ENCODE data around the gene VASN.
"Not testable (repeated sequence)": the region's sequence is repeated elsewhere in the genome, so short reads cannot be mapped to it uniquely, and the experiment has no call there.

Gene VASN

GRCh38 chr16:4383591-4384444 lies 12.2 kb downstream of the VASN start:
- DNase-seq (ENCODE audit: low read depth in 1 of 2, low spot score in 1 of 2): no peak

DNA sequence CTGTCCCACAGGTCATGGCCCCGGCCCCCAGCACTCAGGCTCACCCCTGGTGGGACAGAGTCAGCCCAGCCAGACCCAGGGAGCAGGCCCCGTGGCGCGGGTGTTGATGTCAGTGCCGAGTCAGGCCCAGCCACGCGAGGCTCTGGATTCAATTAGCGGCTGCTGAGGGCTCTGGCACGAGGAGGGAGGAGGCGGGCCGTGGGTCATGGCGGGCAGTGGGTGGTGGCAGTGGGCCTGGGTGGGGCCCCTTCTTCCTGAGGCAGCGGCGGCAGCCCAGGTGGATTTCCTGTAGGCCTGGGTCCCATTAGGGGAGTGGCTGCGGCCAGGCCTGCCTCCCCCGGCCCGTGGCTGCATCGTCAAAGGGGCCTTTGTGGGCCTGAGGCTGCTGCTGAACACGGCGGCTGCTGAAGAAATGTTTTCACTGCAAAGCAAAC lies 12.9 kb downstream of the VASN start:
- DNase-seq (ENCODE audit: low read depth in 1 of 2, low spot score in 1 of 2): no peak

DNA sequence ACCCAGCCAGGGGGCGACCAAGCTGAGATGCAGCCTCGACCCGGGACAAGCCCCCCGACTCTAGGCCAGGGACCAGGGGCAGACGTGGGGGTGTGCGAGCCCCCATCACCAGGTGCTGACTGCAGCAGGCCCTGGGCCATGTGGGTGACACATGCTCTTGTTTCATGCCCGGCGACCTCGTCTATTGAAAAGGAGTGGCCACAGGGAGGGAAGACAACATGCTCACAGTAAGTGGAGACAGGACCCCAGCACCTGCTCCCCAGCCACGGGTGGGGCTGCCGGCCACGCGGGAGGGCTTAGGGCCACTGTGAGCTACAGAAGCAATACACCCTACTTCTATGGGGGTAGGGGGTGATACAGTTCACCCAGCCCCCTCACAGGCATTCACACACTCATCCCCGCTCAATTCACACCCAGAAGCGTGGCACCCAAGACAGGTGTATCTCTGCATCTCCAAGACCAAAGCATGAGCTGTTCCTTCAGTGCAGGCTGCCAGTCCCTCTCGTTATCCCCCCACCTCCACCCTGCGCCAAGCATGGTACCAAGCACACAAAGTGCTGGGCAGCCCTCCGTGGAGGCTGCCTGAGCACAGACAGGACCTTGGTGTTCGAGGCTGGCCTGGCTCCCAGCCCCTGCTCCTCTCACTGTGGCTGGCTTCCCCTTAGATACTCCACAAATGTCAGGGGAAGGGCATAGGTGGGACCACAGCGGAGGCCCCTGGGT lies 13.6 kb downstream of the VASN start:
- no peak for DNase-seq (ENCODE audit: low read depth in 1 of 2, low spot score in 1 of 2)

GRCh38 chr16:4385789-4386450 lies 14.3 kb downstream of the VASN start:
- DNase-seq (ENCODE audit: low read depth in 1 of 2, low spot score in 1 of 2): no peak

DNA sequence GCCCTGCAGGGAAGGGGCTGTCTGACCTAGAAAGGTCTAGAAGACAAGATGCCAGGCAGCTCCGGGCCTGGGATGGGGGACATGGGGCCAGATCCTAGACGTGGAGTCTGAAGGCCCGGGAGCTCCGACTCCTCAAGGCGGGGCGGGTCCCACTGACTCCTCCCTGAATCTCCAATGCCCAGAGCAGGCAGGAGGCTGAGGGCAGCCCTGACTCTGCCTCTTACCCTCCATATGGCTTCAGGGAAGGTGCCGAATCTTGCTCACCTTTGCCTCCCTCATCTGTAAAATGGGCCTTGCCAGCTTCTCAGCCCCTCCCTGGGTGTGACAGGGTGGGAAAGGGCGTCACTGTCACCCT lies 14.8 kb downstream of the VASN start:
- DNase-seq (ENCODE audit: low read depth in 1 of 2, low spot score in 1 of 2): no peak

- no peak for DNase-seq (ENCODE audit: low read depth in 1 of 2, low spot score in 1 of 2)
Observed at GRCh38 chr16:4386951-4387565, 15.4 kb downstream of the VASN start.

- no peak for DNase-seq (ENCODE audit: low read depth in 1 of 2, low spot score in 1 of 2)
Observed at GRCh38 chr16:4387781-4388180, 16.1 kb downstream of the VASN start.

DNA sequence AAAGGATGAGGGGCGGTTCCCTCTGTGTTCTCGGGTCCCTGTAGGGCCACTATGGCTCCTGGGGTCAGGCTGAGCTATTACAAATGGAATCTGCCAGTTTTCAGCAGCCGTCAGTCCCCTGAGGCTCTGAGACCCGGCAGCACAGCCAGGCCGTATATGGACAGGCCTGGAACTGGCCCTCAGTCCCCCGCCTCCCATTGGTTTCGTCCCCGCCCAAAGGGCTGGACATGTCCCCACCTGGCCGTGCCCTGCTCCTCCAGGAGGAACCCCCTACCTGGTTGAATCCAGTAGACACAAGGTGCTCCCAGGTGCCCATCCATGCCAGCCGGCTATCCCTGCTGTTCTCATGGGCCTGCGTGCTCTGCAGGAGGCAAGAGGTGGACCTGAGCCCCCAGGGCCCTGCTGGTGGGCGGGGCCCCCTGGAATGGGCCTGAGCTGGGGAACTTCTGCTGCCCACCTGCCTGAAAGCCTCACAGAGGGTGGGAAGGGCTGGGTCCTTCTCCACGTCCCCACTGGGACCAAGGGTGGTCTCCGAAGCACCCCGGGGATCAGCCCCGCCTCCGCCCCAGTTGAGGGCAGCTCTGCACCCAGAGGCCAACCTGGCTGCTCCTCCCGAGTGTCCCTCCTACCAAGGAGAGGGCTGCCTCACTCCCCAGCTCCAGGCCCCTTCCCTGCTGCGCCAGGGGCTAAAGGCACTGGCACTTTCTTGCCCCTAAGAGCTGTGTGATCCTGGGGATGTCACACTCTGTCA lies 16.8 kb downstream of the VASN start:
- no peak for DNase-seq (ENCODE audit: low read depth in 1 of 2, low spot score in 1 of 2)

DNA sequence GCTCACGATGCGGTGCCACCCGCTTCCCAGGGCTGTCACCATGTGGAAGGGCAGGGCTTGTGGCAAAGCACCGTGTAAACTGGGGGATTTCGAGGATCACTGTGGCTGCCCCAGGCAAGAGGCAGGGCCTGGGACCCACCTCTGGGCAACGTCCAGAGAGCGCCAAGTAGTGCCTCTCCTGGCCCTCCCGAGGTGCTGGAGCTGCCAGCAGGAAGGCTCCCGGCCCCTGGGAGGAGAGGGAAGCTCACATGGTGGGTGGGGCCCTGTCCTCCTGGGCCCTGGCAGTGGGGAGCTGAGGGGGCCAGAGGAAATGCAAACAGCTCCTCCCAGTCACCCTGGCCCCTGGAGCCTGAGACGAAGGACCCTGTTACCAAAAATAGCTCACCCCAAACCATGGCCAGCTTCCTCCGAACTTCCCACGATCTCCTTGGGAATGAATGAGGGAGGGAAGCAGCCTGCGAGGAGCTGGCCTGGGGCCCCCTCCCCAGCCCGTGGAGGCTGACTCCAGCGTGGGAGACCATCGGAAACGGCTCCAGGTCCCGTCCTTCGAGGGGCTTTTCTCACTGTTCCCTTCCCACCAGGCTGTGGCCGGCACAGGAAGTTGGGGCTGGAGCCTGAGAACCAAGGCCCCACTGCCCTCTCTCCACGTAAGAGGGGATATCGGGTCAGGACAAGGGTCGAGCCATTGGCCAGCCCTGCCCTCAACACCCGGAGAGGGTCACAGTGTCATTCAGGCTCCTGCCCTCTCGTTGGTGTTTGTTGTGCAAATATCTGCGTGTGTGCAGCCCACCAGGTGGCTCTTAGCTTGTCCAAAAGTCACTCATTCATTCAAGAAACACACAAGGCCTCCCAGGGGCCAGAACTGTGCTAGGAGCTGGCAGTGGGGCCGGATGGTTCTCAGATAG lies 17.7 kb downstream of the VASN start:
- no peak for DNase-seq (ENCODE audit: low read depth in 1 of 2, low spot score in 1 of 2)

DNA sequence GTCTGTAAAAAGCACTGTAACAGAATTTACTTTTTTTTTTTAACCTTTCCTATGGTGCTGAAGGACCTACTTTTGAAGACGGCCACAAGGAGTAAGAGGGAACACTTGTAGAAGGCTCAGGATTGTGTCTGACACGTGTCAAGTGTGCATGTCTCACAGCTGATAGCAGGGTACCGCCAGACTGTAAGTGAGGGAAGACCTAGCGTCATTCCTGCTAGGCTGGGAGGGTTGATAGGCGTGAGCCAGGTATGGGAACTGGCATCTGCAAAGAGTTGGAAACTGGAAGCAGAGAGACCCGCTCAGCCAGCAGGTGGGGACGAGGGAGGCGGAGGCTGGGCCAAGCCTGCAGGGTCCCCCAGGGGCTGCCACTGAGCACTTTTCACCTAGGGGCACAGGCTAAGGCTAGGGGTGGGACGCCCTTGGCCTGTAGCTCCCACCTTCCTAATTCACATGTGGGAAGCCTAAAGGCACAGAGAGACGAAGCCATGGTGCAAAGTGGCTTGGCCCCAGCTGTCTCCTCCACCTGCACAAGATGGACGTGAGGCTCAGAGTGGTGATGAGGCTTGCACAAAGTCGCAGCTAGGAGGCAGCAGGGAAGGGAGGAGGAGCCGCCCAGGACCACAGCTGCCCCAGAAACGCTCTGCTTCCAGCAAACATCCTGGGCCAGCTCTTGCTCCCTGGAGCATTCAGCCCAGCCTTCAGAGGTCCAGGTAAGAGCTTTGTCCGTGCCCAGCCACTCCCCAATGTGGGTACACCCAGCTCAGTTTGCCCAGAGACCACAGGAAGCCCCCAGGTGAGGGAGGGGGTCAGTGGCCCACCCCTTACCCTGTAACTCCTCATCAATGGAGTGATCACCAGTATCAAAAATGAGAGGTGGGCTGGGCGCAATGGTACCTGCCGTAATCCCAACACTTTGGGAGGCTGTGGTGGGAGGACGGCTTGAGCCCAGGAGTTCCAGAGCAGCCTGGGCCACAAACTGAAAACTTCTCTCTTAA lies 18.9 kb downstream of the VASN start:
- no peak for DNase-seq (ENCODE audit: low read depth in 1 of 2, low spot score in 1 of 2)

DNA sequence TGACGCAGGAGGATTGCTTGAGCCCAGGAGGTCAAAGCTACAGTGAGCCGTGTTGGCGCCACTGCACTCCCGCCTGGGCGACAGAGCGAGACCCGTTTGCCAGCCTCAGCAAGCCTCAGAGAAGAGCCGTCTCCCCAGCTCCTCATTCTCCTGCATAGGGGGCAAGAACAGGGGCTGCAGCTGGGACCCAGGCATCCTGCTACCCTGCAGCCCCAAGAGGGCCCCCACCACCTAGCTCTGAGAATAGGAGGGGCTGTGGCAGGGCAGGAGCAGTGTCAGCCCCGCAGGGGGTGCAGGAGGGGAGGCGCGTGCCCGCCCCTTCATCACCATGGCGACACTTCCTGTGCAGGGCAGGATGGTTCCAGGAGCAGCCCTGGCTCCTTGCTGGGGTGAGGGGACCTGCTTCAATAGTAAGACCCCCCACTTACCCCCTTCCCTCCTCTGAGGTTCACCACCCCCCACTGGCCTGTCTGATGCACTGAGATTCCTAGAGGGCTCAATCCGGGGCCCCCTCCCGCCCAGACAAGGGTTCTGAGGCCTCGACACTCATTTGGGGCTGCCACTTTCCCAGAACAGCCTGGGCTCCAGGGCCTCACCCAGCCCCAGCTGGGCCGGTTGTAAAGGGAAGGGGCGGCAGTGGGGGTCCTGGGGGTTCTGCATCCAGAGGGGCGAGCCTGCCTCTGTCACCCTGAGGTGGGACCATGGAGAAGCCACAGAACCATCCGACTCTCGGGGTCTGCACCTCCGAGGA lies 20.2 kb downstream of the VASN start:
- DNase-seq (ENCODE audit: low read depth in 1 of 2, low spot score in 1 of 2): no peak

DNA sequence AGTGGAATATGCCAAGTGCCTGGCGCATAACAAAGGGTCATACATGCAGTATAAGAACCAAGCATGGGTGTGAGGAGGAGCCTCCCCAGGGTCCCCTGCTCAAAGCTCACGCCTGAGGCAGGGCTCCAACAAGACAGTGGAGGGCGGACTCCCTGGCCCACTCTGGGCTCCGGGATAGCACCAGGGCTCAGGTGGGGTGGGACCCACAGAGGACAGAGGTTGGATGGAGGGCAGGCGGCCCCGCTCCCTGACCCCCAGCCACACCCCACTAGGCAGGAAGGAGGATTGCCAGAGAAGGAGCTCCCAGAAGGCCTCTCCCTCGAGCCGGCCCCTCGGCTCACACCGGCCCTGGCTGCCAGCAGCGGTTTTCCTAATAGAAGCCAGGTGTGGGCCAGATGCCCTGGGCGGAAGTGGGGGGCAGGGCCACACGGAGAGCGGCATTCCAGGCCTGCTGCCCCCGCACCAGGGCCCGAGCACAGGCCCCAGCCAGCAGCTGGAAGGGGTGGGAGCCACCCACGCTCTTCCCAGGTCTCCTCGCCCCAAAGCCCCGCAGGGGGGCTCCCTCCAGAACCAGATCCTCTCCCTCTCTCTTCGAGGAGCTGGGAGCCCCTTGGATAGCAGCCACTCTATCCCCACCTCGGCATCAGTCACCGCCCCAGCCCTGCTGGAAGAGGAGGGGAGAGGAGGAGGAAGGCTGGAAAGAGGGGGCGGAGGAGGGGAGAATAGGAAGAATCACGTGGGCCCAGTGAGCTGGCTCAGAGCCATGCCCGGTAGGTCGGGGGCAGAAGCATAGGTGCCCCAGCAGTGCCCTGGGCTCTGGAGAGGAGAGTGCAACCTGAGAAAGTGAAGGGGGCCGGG lies 21.0 kb downstream of the VASN start:
- DNase-seq (ENCODE audit: low read depth in 1 of 2, low spot score in 1 of 2): no peak

DNA sequence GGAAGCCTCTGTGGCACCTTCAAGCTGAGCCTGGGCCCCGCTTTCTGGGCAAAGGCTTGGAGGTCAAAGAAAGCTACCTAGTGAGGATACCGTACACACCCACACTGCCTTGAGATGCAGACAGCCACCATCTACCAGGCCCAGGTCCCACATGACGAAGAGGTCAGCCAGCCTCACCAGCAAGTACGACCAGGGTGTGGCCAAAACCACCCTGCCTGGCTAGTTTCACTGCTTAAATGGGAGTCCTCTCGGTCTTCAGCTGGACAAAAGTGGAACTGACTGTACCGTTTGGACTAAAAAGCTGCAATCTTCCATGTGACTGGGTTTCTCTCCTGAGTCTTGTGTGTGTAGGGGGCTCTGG lies 21.6 kb downstream of the VASN start:
- no peak for DNase-seq (ENCODE audit: low read depth in 1 of 2, low spot score in 1 of 2)

GRCh38 chr16:4393850-4394249 lies 22.2 kb downstream of the VASN start:
- not testable (repeated sequence) for DNase-seq (ENCODE audit: low read depth in 1 of 2, low spot score in 1 of 2)

DNA sequence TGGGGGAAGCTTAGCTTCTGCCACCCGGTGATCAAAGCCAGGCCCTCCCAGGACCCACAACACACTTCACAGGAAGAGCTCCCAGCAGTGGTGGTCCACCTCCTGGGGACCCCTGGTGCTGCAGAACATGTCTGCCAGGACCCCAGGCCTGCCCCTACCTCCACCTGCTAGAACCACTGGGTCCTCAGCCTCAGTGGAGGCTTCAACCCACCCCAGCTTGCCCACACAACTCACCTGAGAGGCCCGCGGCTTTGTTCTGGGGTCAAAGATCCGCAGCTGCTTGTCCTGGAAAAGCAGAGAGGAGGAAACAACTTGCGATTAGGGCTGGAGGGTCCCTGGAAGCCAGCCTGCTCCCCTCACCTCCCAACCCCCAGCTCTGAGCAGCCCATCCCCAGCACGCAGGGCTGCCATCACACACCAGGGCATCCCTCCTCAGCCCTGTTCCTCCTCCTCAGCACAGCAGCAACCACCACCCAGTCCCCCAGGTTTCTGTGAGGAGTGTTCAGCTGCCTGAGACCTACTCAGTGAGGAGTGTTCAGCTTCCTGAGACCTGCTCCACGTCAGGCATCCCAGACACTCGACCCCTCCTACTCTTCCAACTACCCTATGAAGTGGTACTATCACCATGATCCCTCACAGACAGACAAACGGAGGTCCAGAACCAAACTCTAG lies 23.5 kb downstream of the VASN start:
- DNase-seq (ENCODE audit: low read depth in 1 of 2, low spot score in 1 of 2): no peak

- no peak for DNase-seq (ENCODE audit: low read depth in 1 of 2, low spot score in 1 of 2)
Observed at GRCh38 chr16:4399001-4399730, 27.5 kb downstream of the VASN start.
